Measurements from ENCODE around the gene RFFL.

GRCh38 chr17:35084987-35085386, 21.5 kb upstream of the RFFL start:
- TF ChIP-seq EZH2phosphoT487 (IDR thresholded peaks at IDR 0.05; ENCODE audit: insufficient read depth, low read depth) (no peak), EZH2 (IDR thresholded peaks at IDR 0.05; ENCODE audit: insufficient read depth, poor library complexity, severe bottlenecking) (no peak)
